Adrenal gland (tissue), 5 donors: Measurements from ENCODE around the gene DOCK1.

Source experiments
- CTCF ChIP-seq, 6 experiments: fragments of 450-650 bp in 4 of 6; fragments of 200-600 bp in 2 of 6; sonication (generic) in 1 of 6; IDR thresholded peaks; 1 replicate in 5 of 6; 2 replicates in 1 of 6; pipeline versions ENCODE4 v1.5.1 to v1.8.0; 2016 to 2021; ENCODE audit warnings: antibody characterized with exemption in 6 of 6, mild to moderate bottlenecking in 2 of 6, moderate library complexity in 1 of 6
- POLR2A ChIP-seq, 2 donors: fragments of 450-650 bp; IDR thresholded peaks; one replicate each; pipeline ENCODE4 v1.6.1; 2017; ENCODE audit warnings: antibody characterized with exemption in 2 of 2, mild to moderate bottlenecking in 2 of 2, moderate library complexity in 1 of 2
- donor health status: DM: no; HTN: no; CAD: no.

GRCh38 chr10:126969310-126969709, 64.1 kb downstream of the DOCK1 start:
- TF ChIP-seq CTCF (IDR thresholded peaks at IDR 0.05) (no peak), POLR2A (IDR thresholded peaks at IDR 0.05) (no peak)
